ENCODE data around the gene HOOK2.

Gene HOOK2

GRCh38 chr19:12782424-12783290 lies 7.3 kb upstream of the HOOK2 start:
- DNase-seq = peak; percentile 90 to 95

GRCh38 chr19:12782174-12782423 lies 6.7 kb upstream of the HOOK2 start:
- DNase-seq = no peak

GRCh38 chr19:12779162-12779993 lies 4.0 kb upstream of the HOOK2 start:
- peak in 1 of 2 donors; percentile 34 for DNase-seq

- no peak for DNase-seq
Observed at GRCh38 chr19:12778905-12779161, 3.5 kb upstream of the HOOK2 start.

- peak; percentile 49 to 58 for DNase-seq
Observed at GRCh38 chr19:12778017-12778904, 2.9 kb upstream of the HOOK2 start.

- DNase-seq = peak; percentile 77 to 78
Observed at GRCh38 chr19:12777217-12778016, 2.1 kb upstream of the HOOK2 start.

GRCh38 chr19:12773571-12773970 lies 1.8 kb downstream of the HOOK2 start:
- peak in 1 of 2 donors; percentile 9 for DNase-seq

- no peak for DNase-seq
Observed at GRCh38 chr19:12772323-12772722, 3.0 kb downstream of the HOOK2 start.

- no peak for DNase-seq
Observed at GRCh38 chr19:12770922-12771321, 4.4 kb downstream of the HOOK2 start.

- peak in 1 of 2 donors; percentile 21 for DNase-seq
Observed at GRCh38 chr19:12769689-12770088, 5.7 kb downstream of the HOOK2 start.

- DNase-seq = no peak
Observed at GRCh38 chr19:12767666-12768065, 7.7 kb downstream of the HOOK2 start.

GRCh38 chr19:12767150-12767549 lies 8.2 kb downstream of the HOOK2 start:
- DNase-seq = no peak

GRCh38 chr19:12766051-12766521 lies 9.3 kb downstream of the HOOK2 start:
- peak; percentile 66 to 82 for DNase-seq

GRCh38 chr19:12764698-12765097 lies 10.7 kb downstream of the HOOK2 start:
- no peak for DNase-seq

GRCh38 chr19:12763100-12763499 lies 12.3 kb downstream of the HOOK2 start:
- DNase-seq = no peak

GRCh38 chr19:12759686-12760085 lies 15.7 kb downstream of the HOOK2 start:
- no peak for DNase-seq

GRCh38 chr19:12757544-12758274 lies 17.6 kb downstream of the HOOK2 start:
- DNase-seq = peak; percentile 78 to 79

- DNase-seq = no peak
Observed at GRCh38 chr19:12756150-12756883, 19.0 kb downstream of the HOOK2 start.

GRCh38 chr19:12754465-12755196 lies 20.7 kb downstream of the HOOK2 start:
- no peak for DNase-seq
